Naive thymus-derived CD4-positive, alpha-beta T cell (primary cell): ENCODE data around the gene UBL7. TPM values are rescaled to one million over a fixed set of nuclear protein-coding genes. Genes with fewer than 3 reads are reported as not detected.

Source experiments
- ATAC-seq: fragments of 150-1000 bp; cut with Tn5 transposase; 2 replicates; pipeline ENCODE4 v1.10.0; 2021; ENCODE audit warnings: mild to moderate bottlenecking, moderate library complexity
- CTCF ChIA-PET: fragments of 350-600 bp; sonication (Branson Sonifier 250); formaldehyde crosslinking; loops from one replicate; lab custom pipeline; 2021; ENCODE audit warnings: antibody characterized with exemption; lab: Charles Lee
- POLR2A ChIA-PET: fragments of 350-600 bp; sonication (Branson Sonifier 250); formaldehyde crosslinking; loops from one replicate; lab custom pipeline; 2021; ENCODE audit warnings: antibody characterized with exemption, inconsistent platforms; lab: Charles Lee
- DNase-seq, 9 donors: peaks; one replicate each; pipeline versions ENCODE4 v3.0.0 to v3.0.0-alpha.2; 2020 to 2022; ENCODE audit warnings: mixed read lengths in 1 of 9
- H3K27ac ChIP-seq: one replicate; pipeline ENCODE4 v1.7.0; 2013; ENCODE audit warnings: mild to moderate bottlenecking, low read depth, low read length, moderate library complexity
- H3K27me3 ChIP-seq, 2 donors: one replicate each; pipeline ENCODE4 v1.7.0; 2013; ENCODE audit warnings: low read length in 2 of 2, mild to moderate bottlenecking in 2 of 2, moderate library complexity in 2 of 2; ENCODE audit not compliant: control insufficient read depth in 2 of 2, insufficient read depth in 2 of 2
- H3K36me3 ChIP-seq, 3 experiments: 1 replicate in 2 of 3; 2 replicates in 1 of 3; pipeline ENCODE4 v1.7.0; 2013; ENCODE audit warnings: low read length in 3 of 3, mild to moderate bottlenecking in 3 of 3, moderate library complexity in 1 of 3; ENCODE audit not compliant: insufficient read depth in 3 of 3, control insufficient read depth in 2 of 3
- H3K4me1 ChIP-seq, 2 donors: one replicate each; pipeline ENCODE4 v1.7.0; 2013; ENCODE audit warnings: low read length in 2 of 2, mild to moderate bottlenecking in 2 of 2, moderate library complexity in 1 of 2; ENCODE audit not compliant: control insufficient read depth in 2 of 2, insufficient read depth in 2 of 2
- H3K4me3 ChIP-seq: 2 replicates; pipeline ENCODE4 v1.7.0; 2013; ENCODE audit warnings: mild to moderate bottlenecking, low read length
- H3K9me3 ChIP-seq, 3 experiments: 1 replicate in 2 of 3; 2 replicates in 1 of 3; pipeline ENCODE4 v1.7.0; 2013; ENCODE audit warnings: low read length in 3 of 3; ENCODE audit not compliant: control insufficient read depth in 2 of 3
- H3K27ac Mint-ChIP-seq, 9 donors: one replicate each; pipeline ENCODE4 v1.8.0; 2020 to 2022; ENCODE audit warnings: mixed read lengths in 9 of 9, mild to moderate bottlenecking in 8 of 9, moderate library complexity in 5 of 9, inconsistent platforms in 2 of 9
- H3K27me3 Mint-ChIP-seq, 5 donors: one replicate each; pipeline ENCODE4 v1.8.0; 2021 to 2022; ENCODE audit warnings: mixed read lengths in 5 of 5, mild to moderate bottlenecking in 1 of 5
- H3K36me3 Mint-ChIP-seq, 5 donors: one replicate each; pipeline ENCODE4 v1.8.0; 2020 to 2022; ENCODE audit warnings: mixed read lengths in 5 of 5, mild to moderate bottlenecking in 3 of 5, inconsistent platforms in 1 of 5
- H3K4me1 Mint-ChIP-seq, 7 donors: one replicate each; pipeline ENCODE4 v1.8.0; 2020 to 2022; ENCODE audit warnings: mixed read lengths in 7 of 7, mild to moderate bottlenecking in 3 of 7, inconsistent platforms in 1 of 7
- H3K4me3 Mint-ChIP-seq, 10 donors: one replicate each; pipeline ENCODE4 v1.8.0; 2020 to 2022; ENCODE audit warnings: mild to moderate bottlenecking in 10 of 10, mixed read lengths in 10 of 10, moderate library complexity in 6 of 10, inconsistent platforms in 2 of 10
- H3K9me3 Mint-ChIP-seq, 11 donors: one replicate each; pipeline ENCODE4 v1.8.0; 2020 to 2022; ENCODE audit warnings: mixed read lengths in 11 of 11, mild to moderate bottlenecking in 4 of 11, inconsistent platforms in 1 of 11, moderate library complexity in 1 of 11
- intact Hi-C, 2 donors: fragments of 100-400 bp; cut with micrococcal nuclease; formaldehyde crosslinking; loops; one replicate each; pipeline ENCODE4 v1.15.1; 2023
- polyA plus RNA-seq, 2 donors: library from polyadenylated mRNA; unstranded; fragments of 300-500 nt; fragmentation: Illumina TruSeq; gene quantifications; one replicate each; pipeline ENCODE4 v1.2.3, GENCODE V29; 2021
- total RNA-seq, 6 experiments: library from RNA in 5 of 6; stranded (reverse) in 5 of 6; gene quantifications; 1 replicate in 5 of 6; 2 replicates in 1 of 6; pipeline ENCODE4 v1.2.3 and lab custom pipeline; 2021 to 2026

UBL7 gene
- total and polyA plus RNA-seq, 7 experiments from 2014 or later: 20.2 to 127 (median 44.0) TPM

DNA sequence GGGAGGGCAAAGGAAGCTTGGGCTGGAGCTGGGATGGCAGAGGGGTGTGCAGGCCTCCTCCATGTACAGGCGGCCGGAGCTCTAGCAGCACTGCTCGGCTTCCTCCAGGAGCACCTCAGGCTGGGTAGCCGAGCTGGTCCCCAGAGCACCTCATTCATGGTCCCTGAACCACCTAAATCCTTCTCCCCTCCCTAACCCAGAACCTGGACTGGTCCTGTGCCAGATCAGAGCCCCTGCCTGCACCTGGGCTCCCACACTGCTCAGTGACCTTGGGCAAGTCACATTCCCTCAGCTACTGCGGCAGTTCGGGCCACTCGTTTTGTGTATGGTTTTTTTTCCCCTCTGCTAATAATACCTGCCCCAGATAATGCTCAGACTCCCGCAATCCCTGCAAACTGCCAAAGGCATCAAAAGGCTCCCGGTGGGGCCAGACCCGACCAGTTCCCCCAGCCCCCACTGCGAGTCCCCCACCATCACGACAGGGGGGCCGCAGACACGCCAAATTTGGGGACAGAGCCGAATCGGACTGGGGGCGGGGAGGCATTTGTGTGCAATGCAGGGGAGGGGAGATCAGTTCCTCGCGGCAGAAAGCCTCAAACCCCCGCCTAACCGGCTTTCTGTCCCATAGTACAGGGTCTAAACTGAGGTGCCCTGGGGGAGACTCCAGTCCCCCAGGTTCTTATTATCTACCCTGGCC lies 28.5 kb downstream of the UBL7 start:
- intact Hi-C loops: loop anchor here in 1 of 2 donors (2.0 to 10.0 kb wide), 3 partner anchors 14 to 182 kb away; partner anchors contain the start of genes ARID3B and CLK3
- Histone ChIP-seq H3K27me3 (no peaks in the 10 kb centered on the region), H3K4me3 (no peak overlapping the region), H3K27ac (no peak overlapping the region), H3K9me3 (no peaks in the 10 kb centered on the region), H3K4me1 (peaks cover 6 to 32% of the 10 kb centered on the region in 2 donors), H3K36me3 (no peaks in the 10 kb centered on the region)
- ChIA-PET POLR2A (interaction anchor here (0.7 kb wide), 1 partner anchor 58 kb away, joined by 4 read pairs; no protein-coding TSS in a partner anchor), CTCF (interaction anchor here (0.6 to 2.4 kb wide), 3 partner anchors 57 to 94 kb away, joined by 3 to 11 read pairs (median 4); no protein-coding TSS in a partner anchor)
- Mint-ChIP-seq H3K27ac (peak overlapping the region in 2 of 9 donors; percentile 28 to 43), H3K4me3 (peak overlapping the region; percentile 11 to 85 (median 50)), H3K9me3 (peaks cover 0 to 3% (median 0%) of the 10 kb centered on the region in 11 donors), H3K27me3 (peaks cover 0 to 3% (median 0%) of the 10 kb centered on the region in 5 donors), H3K4me1 (peaks cover 7 to 59% (median 11%) of the 10 kb centered on the region in 7 donors), H3K36me3 (peaks cover 0 to 2% (median 0%) of the 10 kb centered on the region in 5 donors)
- DNase-seq (peak in 1 of 9 donors; percentile 32), ATAC-seq (no peak)

DNA sequence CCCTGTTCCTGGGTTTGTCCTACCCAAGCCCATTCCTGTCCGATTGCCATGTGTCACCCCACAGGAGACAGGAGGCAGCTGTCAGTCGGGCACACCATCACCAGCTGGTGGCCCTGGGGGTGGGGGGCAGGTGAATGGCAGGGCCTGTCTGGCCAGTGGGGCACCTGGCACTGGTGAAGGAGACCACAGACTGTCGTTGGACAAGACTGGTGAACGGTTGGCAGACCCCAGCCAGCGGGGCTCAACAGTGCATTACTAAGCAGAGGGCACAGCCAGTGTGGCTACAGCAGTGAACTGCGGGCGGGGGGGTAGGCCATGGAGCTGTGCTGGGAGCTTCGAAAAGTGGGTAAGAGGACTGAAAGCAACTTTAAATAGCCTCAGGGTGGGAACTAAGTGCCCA lies 29.3 kb downstream of the UBL7 start:
- DNase-seq (peak in 1 of 9 donors; percentile 35), ATAC-seq (no peak)
- Mint-ChIP-seq H3K4me3 (peak overlapping the region in 6 of 10 donors; percentile 44 to 85 (median 47)), H3K9me3 (peaks cover 0 to 3% (median 0%) of the 10 kb centered on the region in 11 donors), H3K27me3 (peaks cover 0 to 3% (median 0%) of the 10 kb centered on the region in 5 donors), H3K27ac (peak overlapping the region in 2 of 9 donors; percentile 28 to 43), H3K4me1 (peaks cover 7 to 62% (median 11%) of the 10 kb centered on the region in 7 donors), H3K36me3 (peaks cover 0 to 2% (median 0%) of the 10 kb centered on the region in 5 donors)
- Histone ChIP-seq H3K27me3 (no peaks in the 10 kb centered on the region), H3K4me1 (peaks cover 6 to 32% of the 10 kb centered on the region in 2 donors), H3K9me3 (no peaks in the 10 kb centered on the region), H3K4me3 (no peak overlapping the region), H3K27ac (no peak overlapping the region), H3K36me3 (no peaks in the 10 kb centered on the region)
- POLR2A ChIA-PET: interaction anchor here (0.6 to 0.7 kb wide), 2 partner anchors 47 to 58 kb away, joined by 3 to 4 read pairs; no protein-coding TSS in a partner anchor
- intact Hi-C loops: loop anchor here in 1 of 2 donors (2.0 to 10.0 kb wide), 3 partner anchors 13 to 183 kb away; partner anchors contain the start of genes ARID3B and CLK3
- CTCF ChIA-PET: interaction anchor here (0.6 to 2.4 kb wide), 3 partner anchors 57 to 593 kb away, joined by 3 to 11 read pairs (median 4); no protein-coding TSS in a partner anchor

DNA sequence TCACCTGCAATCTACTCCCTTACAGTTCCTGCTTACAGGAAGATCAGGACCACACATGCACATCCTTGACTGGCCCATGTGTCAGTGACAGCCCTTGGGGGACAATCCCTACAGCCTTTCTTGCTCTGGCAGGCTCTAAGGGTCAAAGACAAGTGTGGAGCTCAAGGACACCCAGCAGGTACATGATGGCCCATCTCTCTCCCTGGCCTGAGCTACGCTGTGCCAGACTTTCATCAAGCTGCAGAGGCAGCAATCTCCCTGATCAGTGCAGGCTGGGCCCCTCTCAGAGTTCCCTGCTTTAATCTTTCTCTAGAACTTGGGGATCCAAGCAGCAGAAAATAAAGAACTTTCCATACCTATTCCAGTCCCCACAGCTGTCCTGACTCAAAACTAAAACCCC lies 29.8 kb downstream of the UBL7 start:
- Mint-ChIP-seq H3K4me3 (peak overlapping the region in 2 of 10 donors; percentile 27 to 85), H3K27me3 (peaks cover 0 to 3% (median 0%) of the 10 kb centered on the region in 5 donors), H3K36me3 (peaks cover 0 to 2% (median 0%) of the 10 kb centered on the region in 5 donors), H3K27ac (peak overlapping the region in 3 of 9 donors; percentile 17 to 43 (median 22)), H3K4me1 (peaks cover 7 to 67% (median 11%) of the 10 kb centered on the region in 7 donors), H3K9me3 (peaks cover 0 to 3% (median 0%) of the 10 kb centered on the region in 11 donors)
- H3K27ac ChIP-seq: no peak overlapping the region
- POLR2A ChIA-PET: no interaction called here
- DNase-seq (no peak), ATAC-seq (no peak)
- H3K36me3 ChIP-seq: no peaks in the 10 kb centered on the region
- intact Hi-C loops: loop anchor here in 1 of 2 donors (10.0 kb wide), 2 partner anchors 114 to 184 kb away; partner anchors contain the start of genes ARID3B and CLK3
- CTCF ChIA-PET: interaction anchor here (0.6 to 2.4 kb wide), 3 partner anchors 56 to 594 kb away, joined by 3 to 11 read pairs (median 4); no protein-coding TSS in a partner anchor
- H3K27me3 ChIP-seq: no peaks in the 10 kb centered on the region
- peaks cover 6 to 32% of the 10 kb centered on the region in 2 donors for H3K4me1 ChIP-seq
- no peak overlapping the region for H3K4me3 ChIP-seq
- H3K9me3 ChIP-seq: no peaks in the 10 kb centered on the region

DNA sequence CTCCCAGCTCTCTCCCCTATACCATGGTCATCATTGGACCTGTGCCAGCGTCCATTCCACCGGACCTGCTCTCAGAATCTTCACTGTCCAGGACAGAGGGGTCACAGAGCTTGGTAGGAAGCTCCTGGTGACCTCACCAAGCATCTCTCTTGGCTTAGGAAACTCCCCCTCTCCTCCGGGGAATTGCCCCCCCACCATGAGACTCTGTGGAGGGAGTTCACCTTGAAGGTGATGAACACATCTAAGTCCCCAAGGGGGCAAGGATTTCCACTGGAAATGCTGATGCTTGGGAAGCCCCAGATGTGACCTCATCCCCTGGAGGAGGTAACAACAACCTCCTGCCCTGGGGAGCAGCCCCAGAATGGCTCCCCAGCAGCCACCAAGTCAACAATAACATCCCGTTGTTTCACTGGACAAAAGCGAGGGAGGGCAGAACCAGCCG lies 30.4 kb downstream of the UBL7 start:
- H3K4me1 ChIP-seq: peaks cover 6 to 32% of the 10 kb centered on the region in 2 donors
- no peaks in the 10 kb centered on the region for H3K27me3 ChIP-seq
- H3K36me3 ChIP-seq: no peaks in the 10 kb centered on the region
- Mint-ChIP-seq H3K4me1 (peaks cover 7 to 71% (median 14%) of the 10 kb centered on the region in 7 donors), H3K9me3 (peaks cover 0 to 3% (median 0%) of the 10 kb centered on the region in 11 donors), H3K4me3 (no peak overlapping the region), H3K27me3 (peaks cover 0 to 3% (median 0%) of the 10 kb centered on the region in 5 donors), H3K36me3 (peaks cover 0 to 2% (median 0%) of the 10 kb centered on the region in 5 donors), H3K27ac (peak overlapping the region in 1 of 9 donors; percentile 75)
- intact Hi-C loops: loop anchor here in 1 of 2 donors (10.0 kb wide), 2 partner anchors 114 to 184 kb away; partner anchors contain the start of genes ARID3B and CLK3
- POLR2A ChIA-PET: no interaction called here
- no peak for ATAC-seq
- no peak for DNase-seq
- CTCF ChIA-PET: interaction anchor here (2.4 kb wide), 1 partner anchor 55 kb away, joined by 11 read pairs; no protein-coding TSS in a partner anchor
- H3K9me3 ChIP-seq: no peaks in the 10 kb centered on the region
- no peak overlapping the region for H3K4me3 ChIP-seq
- no peak overlapping the region for H3K27ac ChIP-seq

DNA sequence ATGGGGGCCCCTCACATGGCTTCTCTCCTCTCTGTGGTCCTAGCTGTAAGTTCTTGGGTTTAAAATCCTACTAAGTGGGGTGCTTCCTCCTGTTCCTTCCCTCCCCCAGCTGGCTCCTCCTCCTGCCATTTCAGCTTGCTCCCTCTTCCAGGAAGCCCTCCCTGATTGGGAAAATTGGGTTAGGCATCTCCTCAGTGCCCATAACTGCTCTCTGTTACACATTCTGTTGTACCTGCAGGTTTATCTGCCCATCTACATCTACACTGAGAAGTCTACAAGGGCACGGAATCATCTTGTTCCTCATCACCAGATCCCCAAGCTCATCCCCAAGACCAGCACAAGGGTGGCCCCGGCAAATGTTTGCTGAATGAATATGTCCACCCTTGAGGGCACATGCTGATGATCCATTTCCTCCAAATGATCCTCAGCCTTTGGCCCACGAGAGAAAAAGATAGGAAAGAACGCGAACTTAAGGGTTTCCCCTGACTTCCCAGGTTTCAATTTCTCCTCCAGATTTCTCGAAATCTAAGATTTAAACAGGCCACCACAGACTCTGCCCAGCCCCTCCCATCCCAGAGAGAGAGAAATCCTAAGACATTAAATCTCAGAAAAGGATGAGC lies 31.1 kb downstream of the UBL7 start:
- Histone ChIP-seq H3K36me3 (no peaks in the 10 kb centered on the region), H3K9me3 (no peaks in the 10 kb centered on the region), H3K4me1 (peaks cover 6 to 32% of the 10 kb centered on the region in 2 donors), H3K4me3 (no peak overlapping the region), H3K27me3 (no peaks in the 10 kb centered on the region), H3K27ac (no peak overlapping the region)
- intact Hi-C loops: loop anchor here in 1 of 2 donors (10.0 kb wide), 2 partner anchors 115 to 185 kb away; partner anchors contain the start of genes ARID3B and CLK3
- peaks cover 0 to 2% (median 0%) of the 10 kb centered on the region in 5 donors for H3K36me3 Mint-ChIP-seq
- CTCF ChIA-PET: interaction anchor here (2.4 kb wide), 1 partner anchor 55 kb away, joined by 11 read pairs; no protein-coding TSS in a partner anchor
- H3K4me3 Mint-ChIP-seq: peak overlapping the region in 1 of 10 donors; percentile 0
- H3K4me1 Mint-ChIP-seq: peaks cover 7 to 71% (median 14%) of the 10 kb centered on the region in 7 donors
- no peak for ATAC-seq
- peaks cover 0 to 3% (median 0%) of the 10 kb centered on the region in 11 donors for H3K9me3 Mint-ChIP-seq
- POLR2A ChIA-PET: no interaction called here
- no peak for DNase-seq
- peak overlapping the region in 1 of 9 donors; percentile 44 for H3K27ac Mint-ChIP-seq
- H3K27me3 Mint-ChIP-seq: peaks cover 0 to 3% (median 0%) of the 10 kb centered on the region in 5 donors
